ENCODE results near the gene SYMPK.

Gene SYMPK

DNA sequence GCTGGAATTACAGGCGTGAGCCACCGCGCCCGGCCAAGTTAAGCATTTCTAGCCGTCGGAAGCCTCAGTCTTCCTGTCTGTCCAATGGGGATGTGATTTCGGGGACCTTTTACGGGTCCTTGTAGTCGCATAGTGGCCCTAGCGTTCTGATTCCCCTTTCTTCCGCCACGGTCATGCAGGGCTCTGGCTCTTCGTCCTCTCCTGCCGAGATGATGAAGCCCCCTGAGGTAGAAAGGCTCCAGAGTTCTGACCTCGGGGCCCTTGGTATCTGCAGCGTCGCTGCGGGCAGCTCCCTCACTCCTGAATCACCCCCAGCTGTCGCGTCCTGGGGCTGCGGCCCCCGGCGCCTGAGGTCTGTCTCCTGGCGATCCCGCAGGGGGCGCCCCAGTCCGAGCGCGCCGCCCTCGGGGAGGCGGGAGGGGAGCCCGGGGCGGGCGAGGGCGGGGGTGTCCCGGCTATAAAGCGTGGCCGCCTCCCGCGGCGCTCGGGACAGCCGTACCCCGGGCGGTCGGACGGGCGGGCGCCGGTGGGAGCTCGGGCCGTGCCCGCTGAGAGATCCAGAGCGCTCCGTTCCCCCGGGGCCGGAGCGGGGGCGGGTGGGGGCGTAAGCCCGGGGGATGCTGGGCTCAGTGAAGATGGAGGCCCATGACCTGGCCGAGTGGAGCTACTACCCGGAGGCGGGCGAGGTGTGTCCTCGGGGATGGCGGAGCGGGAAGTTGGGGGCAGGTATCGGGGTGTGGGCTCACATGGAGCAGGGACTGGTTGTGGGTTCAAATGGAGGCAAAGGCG lies 1.1 kb upstream of the SYMPK start, which contains the start of gene FOXA3:
TSS of gene FOXA3 (plus strand) at position 487 of the 789 bp plus-strand sequence. CDS start at position 618, 131 bp downstream.
- H3K36me3 ChIP-seq (replicated peaks; ENCODE audit: low read depth, low read length), result peaks cover 8% of the 10 kb centered on the region
- H3K4me1 ChIP-seq (ENCODE audit: low read length), result peaks cover 25% of the 10 kb centered on the region
- peak within 1 kb of the TSS; percentile 72 for H3K9ac ChIP-seq (ENCODE audit: low read length)
- no peaks in the 10 kb centered on the region for H3K27me3 ChIP-seq (ENCODE audit: low read depth, low read length)
- peak within 1 kb of the TSS; percentile 78 for H3K4me2 ChIP-seq (ENCODE audit: low read length)
- H3K4me3 ChIP-seq (ENCODE audit: low read length), result peak within 1 kb of the TSS; percentile 90
- peak within 1 kb of the TSS; percentile 85 for H2AFZ ChIP-seq (ENCODE audit: low read depth, low read length)
- H3K79me2 ChIP-seq (ENCODE audit: low read length), result peaks cover 37% of the 10 kb centered on the region
- H4K20me1 ChIP-seq (ENCODE audit: insufficient read depth, low read length), result no peaks in the 10 kb centered on the region
- no peak within 1 kb of the TSS for H3K27ac ChIP-seq (ENCODE audit: low read length)
- TF ChIP-seq EZH2phosphoT487 (IDR thresholded peaks at IDR 0.05; ENCODE audit: low read depth), result no peak
- peak; percentile 89 for TF ChIP-seq CTCF (IDR thresholded peaks at IDR 0.05; ENCODE audit: low read depth, low read length)
- H3K9me3 ChIP-seq (ENCODE audit: insufficient read depth, low read length), result no peaks in the 10 kb centered on the region

DNA sequence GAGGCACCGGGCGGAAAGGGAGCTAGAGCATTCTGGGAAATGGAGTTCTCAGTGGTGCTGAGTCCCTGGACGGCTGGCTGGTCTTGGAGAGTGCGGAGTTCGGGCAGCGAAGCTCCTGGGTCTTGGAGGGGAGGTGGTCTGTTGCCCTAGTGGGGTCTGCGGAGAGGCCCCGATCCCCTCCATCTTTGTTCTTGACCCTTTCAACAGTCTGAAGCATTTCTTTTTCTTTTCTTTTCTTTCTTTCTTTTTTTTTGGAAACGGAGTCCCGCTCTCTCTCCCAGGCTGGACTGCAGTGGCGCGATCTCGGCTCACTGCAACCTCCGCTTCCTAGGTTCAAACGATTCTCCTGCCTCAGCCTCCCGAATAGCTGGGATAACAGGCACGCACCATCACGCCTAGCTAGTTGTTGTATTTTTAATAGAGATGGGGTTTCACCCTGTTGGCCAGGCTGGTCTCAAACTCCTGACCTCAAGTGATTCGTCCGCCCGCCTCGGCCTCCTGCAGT lies 440 bp upstream of the SYMPK start:
- no peak overlapping the region for H3K27ac ChIP-seq (ENCODE audit: low read length)
- peak overlapping the region; percentile 78 for H3K4me2 ChIP-seq (ENCODE audit: low read length)
- H3K27me3 ChIP-seq (ENCODE audit: low read depth, low read length), result no peaks in the 10 kb centered on the region
- H3K36me3 ChIP-seq (replicated peaks; ENCODE audit: low read depth, low read length), result peaks cover 12% of the 10 kb centered on the region
- H3K4me1 ChIP-seq (ENCODE audit: low read length), result peaks cover 25% of the 10 kb centered on the region
- TF ChIP-seq CTCF (IDR thresholded peaks at IDR 0.05; ENCODE audit: low read depth, low read length) (no peak), EZH2phosphoT487 (IDR thresholded peaks at IDR 0.05; ENCODE audit: low read depth) (no peak)
- H2AFZ ChIP-seq (ENCODE audit: low read depth, low read length), result peak overlapping the region; percentile 85
- H3K79me2 ChIP-seq (ENCODE audit: low read length), result peaks cover 43% of the 10 kb centered on the region
- peak overlapping the region; percentile 72 for H3K9ac ChIP-seq (ENCODE audit: low read length)
- H3K4me3 ChIP-seq (ENCODE audit: low read length), result peak overlapping the region; percentile 90
- H4K20me1 ChIP-seq (ENCODE audit: insufficient read depth, low read length), result no peaks in the 10 kb centered on the region
- H3K9me3 ChIP-seq (ENCODE audit: insufficient read depth, low read length), result no peaks in the 10 kb centered on the region

GRCh38 chr19:45862271-45862563 lies 730 bp downstream of the SYMPK start:
- Histone ChIP-seq H3K36me3 (replicated peaks; ENCODE audit: low read depth, low read length) (peaks cover 17% of the 10 kb centered on the region), H3K4me2 (ENCODE audit: low read length) (peak overlapping the region; percentile 83), H3K79me2 (ENCODE audit: low read length) (peaks cover 50% of the 10 kb centered on the region), H4K20me1 (ENCODE audit: insufficient read depth, low read length) (no peaks in the 10 kb centered on the region), H3K9ac (ENCODE audit: low read length) (peak overlapping the region; percentile 94), H3K27ac (ENCODE audit: low read length) (peak overlapping the region; percentile 87), H2AFZ (ENCODE audit: low read depth, low read length) (peak overlapping the region; percentile 5; the same call in 1 of the 2 replicates), H3K4me1 (ENCODE audit: low read length) (peaks cover 25% of the 10 kb centered on the region), H3K27me3 (ENCODE audit: low read depth, low read length) (no peaks in the 10 kb centered on the region), H3K4me3 (ENCODE audit: low read length) (peak overlapping the region; percentile 90), H3K9me3 (ENCODE audit: insufficient read depth, low read length) (no peaks in the 10 kb centered on the region)
- no peak for TF ChIP-seq CTCF (IDR thresholded peaks at IDR 0.05; ENCODE audit: low read depth, low read length)
- no peak for TF ChIP-seq EZH2phosphoT487 (IDR thresholded peaks at IDR 0.05; ENCODE audit: low read depth)
